HG02885 (cell line): ENCODE results near the gene ZBTB7C.

ENCODE experiments used
- ATAC-seq: cut with Tn5 transposase; IDR thresholded peaks from one replicate; pipeline ENCODE4 v1.9.1; 2021; ENCODE audit warnings: mild to moderate bottlenecking; ENCODE audit not compliant: unreplicated experiment, poor library complexity

The ZBTB7C gene

DNA sequence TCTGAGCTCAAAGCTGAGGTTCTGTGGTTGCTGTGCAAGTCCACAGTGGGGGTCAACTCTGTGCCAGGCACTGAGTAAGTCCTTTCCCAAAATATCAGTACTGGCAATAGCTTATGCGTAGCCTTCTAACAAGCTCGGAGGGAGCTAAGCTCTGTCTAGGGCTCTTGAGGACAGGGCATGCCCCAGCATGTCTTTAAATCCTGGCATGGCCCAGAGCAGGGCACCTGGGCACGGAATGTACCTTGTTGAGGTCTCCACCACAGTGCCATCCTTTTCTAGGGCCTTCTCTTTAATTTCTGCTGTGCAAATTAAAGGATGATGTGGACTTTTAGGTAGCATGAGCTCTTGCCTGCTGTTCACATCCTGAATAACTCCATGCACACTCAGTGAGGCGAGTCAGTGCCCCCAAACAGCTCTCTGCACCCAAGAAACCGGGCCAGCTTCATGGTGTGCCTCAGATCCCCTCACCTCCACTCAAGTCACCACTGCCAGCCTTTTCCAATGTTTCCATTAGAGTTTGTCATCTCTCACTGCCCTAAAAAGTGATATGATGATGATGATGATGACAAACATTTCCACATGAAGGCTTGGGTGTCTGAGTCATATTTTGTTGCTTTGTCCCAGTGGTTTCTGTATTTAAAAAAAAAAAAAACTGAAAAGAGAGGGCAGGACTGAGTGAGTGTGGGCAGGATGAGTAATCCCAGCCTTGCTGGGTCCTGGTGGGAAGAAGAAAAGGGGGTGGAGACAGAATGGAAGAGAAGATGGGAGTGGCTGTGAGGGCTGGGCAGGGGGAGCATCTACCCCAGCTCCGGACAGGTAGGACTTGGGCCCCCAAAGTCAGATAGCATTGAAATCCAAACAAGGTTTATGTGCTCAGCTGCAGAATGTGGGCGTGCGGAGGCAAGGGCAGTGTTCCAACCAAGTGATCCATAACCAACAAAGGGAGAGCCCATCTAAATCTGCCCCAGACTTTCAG lies 78.9 kb downstream of the ZBTB7C start:
- no peak for ATAC-seq

- no peak for ATAC-seq
Measured at GRCh38 chr18:48328473-48329210, 80.5 kb downstream of the ZBTB7C start.

- ATAC-seq = no peak
Measured at GRCh38 chr18:48326901-48327675, 82.1 kb downstream of the ZBTB7C start.

DNA sequence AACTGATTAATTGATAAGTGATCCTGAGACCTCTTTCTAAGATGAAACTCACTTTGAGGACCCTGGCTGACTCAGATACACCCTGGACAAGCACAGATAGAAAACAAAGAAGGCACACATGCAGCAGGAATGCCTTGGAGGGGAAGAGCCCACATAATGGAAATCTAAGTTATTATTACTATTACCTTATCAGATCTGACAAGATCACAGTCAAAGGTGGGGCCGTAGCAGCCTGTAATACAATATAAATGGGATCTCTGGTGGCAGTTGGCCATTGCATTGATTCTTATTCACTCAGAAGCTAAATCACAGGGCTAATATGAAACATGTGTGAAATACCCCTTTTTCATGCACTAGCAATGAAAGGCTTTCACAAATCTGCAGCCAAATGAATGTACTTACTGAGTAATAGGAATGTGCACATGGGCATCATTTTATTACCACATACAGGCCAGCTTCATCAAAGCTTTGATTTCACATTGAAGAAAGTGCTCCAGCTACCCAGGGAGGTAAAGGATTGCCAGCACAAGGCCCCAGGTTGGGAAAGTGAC lies 84.0 kb downstream of the ZBTB7C start:
- no peak for ATAC-seq

DNA sequence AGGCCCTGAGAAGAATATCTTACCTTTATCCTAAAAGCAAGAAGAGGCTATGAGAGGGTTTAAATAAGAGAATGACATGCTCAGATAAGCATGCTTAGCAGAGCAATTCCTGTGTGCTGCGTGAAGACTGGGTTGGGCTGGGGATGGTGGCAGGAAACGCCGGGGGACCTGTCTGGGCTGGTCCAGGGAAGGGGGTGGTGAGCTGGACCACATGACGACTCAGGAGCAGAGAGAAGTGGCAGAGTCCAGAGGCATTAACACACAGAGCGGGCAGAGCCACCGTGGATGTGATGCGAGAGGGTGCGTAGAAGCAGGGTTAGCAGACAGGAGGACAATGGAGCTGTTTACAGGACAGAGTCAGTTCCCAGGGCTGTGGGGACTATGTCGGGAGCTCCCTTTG lies 84.5 kb downstream of the ZBTB7C start:
- ATAC-seq = no peak

GRCh38 chr18:48323151-48323550 lies 86.0 kb downstream of the ZBTB7C start:
- no peak for ATAC-seq

GRCh38 chr18:48321536-48321935 lies 87.6 kb downstream of the ZBTB7C start:
- ATAC-seq = no peak

GRCh38 chr18:48321121-48321520 lies 88.1 kb downstream of the ZBTB7C start:
- no peak for ATAC-seq

DNA sequence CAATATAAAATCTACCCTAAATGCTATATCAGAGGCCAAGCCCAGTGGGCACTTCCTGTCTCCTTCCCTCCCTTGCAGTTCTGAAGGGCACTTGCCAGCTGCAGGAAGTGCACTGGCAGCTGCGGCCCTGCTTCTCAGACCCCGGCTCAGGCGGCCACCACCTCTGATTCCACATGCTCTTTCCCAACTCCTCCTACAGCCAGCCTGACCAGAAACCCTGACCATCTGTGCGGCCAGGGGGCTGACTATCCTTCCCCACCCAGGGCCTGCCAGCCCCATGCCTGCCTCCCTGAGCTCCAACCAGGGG lies 88.6 kb downstream of the ZBTB7C start:
- ATAC-seq = no peak

GRCh38 chr18:48319801-48320638 lies 89.2 kb downstream of the ZBTB7C start:
- no peak for ATAC-seq

GRCh38 chr18:48318436-48318835 lies 90.7 kb downstream of the ZBTB7C start:
- ATAC-seq = no peak

GRCh38 chr18:48317781-48318381 lies 91.3 kb downstream of the ZBTB7C start:
- ATAC-seq = no peak

GRCh38 chr18:48316177-48316576 lies 93.0 kb downstream of the ZBTB7C start:
- ATAC-seq = no peak

DNA sequence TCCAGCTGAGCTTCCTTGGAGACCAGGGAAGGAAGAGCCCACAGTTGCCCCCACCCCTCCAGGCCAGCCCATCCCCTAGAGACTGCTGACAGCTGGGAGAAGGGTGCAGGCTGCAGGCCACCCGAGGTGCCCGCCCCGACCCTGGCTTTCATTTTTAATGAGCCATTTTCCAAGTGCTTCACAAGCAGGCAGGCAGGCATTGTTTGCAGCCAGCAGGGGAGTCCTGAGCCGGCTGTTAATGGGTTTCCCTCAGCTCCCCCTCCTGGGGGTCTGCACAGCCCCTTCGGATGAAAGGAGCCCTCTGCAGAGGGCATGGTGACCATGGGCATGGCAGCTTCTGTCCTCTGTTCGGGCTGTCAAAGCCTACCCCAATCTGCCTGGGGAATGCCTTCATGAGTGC lies 94.5 kb downstream of the ZBTB7C start:
- ATAC-seq = no peak

DNA sequence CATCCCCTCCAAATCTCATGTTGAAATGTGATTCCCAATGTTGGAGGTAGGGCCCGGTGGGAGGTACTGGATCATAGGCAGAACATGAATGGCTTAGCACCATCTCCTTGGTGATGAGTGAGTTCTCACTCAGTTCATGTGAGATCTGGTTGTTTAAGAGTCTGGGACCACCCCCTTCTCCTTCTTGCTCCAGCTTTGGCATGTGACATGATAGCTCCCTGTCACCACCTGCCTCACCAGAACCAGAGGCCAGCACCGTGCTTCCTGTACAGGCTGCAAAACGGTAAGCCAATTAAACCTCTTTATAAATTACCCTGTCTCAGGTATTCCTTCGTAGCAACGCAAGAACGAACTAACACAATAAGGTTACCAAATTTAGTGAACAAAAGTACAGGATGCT lies 95.4 kb downstream of the ZBTB7C start:
- ATAC-seq = no peak

DNA sequence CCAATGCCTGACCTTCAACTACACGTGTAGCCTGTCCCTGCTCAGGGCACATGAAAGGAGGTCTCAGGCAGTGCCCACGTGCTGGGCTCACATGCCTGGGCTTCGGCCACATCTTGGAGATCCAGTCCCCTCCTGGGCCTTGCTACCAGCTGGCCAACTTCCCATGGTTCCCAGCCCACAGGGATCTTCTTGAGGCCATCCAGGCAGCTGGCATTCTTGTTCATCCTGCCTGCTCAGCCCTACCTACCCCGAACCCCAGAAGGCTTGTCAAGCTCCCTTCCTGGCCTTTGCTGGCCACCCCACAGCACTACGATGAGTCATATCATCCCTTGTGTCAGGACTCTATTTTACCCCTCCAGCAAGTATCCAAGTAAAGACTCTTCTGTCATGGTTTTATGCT lies 97.1 kb downstream of the ZBTB7C start:
- no peak for ATAC-seq

DNA sequence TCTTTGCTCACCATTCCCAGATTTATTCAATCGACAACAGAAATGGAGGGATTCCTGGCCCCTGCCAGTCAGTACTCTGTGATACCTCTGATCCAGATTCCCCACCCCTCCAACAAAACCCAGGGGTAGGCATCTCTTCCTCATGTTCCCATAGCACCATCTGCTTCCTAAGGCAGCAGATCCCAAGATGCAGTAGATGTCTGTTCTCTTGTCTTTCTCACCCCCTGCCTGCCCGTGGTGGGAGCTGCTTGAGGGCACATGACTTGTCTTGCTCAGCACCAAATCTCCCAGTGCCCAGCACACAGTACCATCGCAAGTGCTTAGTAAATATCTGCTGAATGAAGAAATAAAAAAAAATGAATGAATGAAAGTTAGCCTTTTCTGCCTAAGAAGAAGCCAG lies 98.2 kb downstream of the ZBTB7C start:
- no peak for ATAC-seq

DNA sequence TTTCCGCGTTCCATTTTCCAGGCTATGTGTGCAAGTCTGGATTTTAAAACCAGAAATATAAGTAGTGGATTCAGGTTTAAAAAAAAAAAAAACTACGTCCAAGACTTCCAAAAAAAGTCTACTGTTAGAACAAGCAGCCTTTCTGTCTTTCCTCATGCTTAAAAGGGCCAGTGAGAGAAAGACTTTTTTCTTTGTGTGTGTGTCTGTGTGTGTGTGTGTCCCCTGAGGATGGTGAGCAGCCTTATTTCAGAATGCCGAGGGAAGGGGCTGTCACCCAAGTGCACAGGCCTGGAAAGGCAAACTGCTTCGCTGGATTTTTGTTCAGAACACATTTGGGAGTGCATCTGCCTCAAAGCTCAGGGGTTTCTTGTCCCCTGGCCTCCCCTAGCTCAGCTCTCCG lies 98.8 kb downstream of the ZBTB7C start:
- no peak for ATAC-seq
